SKM-1 (cell line): ENCODE measurements around the gene MLEC.

Experiments used
- DNase-seq: peaks from one replicate; lab custom pipeline; 2025; ENCODE audit not compliant: unreplicated experiment; lab: John Stamatoyannopoulos, UW

The MLEC gene

GRCh38 chr12:120739821-120740613 lies 53.1 kb downstream of the MLEC start:
- no peak for DNase-seq

GRCh38 chr12:120740871-120741270 lies 53.9 kb downstream of the MLEC start:
- no peak for DNase-seq

DNA sequence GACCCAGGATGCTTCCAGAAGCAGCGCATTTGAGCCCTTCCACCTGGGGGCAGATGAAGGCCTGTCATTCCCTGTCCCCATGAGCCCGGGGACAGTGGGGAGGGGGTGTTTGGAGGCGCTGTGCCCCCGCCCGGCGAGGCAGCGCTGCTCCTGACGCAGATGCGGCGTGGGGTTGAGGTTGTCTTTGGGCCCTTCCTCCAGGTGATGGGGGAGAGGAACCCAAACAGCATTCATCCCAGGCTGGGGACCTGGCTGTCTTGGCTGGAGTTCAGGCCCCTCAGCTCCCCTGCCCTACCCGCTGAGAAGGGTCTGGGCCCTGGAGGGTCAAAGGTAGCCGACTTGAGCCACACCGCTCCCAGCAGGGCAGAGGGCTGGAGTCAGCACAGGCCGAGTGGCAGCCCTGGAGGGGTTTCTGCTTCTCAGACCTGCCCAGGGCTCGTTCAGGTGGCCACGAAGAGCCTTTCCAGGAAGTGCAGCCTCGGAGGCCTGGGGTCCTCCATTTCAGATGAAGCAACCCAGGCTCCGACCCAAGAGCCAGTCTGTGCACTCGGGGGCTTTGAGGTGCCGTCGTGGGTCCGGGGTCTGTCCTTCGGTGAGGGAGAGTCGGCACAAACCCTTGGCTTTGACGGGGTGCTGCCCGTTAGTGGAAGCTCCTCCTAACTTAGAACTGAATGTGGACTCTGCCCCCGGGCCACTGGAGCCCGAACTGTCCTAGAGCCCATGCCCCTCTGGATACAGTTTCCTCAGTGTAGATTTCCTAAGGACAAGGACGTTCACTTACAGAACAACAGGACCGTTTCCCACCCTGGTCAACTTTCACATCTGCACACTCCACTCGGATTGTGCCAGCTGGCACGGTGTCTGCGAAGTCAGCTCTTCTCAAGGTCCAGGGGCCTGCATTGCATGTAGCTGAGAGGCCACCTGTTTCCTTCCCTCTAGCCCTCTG lies 54.8 kb downstream of the MLEC start:
- DNase-seq: no peak

DNA sequence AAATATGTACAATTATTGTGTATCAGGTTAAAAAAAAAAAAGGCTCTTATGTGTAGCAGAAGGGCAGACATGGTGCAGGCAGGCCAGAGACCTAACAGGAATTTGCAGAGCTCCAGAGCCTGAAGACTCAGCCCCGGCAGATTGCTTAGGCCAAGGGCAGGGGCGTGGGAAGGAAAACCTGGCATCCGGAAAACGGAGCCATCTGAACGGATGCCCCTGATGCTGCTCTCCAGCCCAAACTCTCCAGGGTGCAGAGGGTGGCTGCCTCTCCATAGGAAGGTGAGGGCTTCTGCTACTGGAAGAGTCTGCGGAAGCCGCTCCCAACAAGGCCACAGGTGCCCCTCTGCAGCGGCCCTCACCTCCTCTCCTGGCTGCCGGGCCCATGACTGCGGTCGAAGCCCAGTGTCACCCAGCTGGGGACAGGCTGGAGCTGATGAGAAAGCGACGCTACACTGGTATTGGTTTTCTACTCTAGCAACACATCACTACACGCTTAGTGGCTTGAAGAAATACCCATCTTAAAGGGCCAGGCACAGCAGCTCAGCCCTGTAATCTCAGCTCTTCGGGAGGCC lies 58.1 kb downstream of the MLEC start:
- DNase-seq: no peak

DNA sequence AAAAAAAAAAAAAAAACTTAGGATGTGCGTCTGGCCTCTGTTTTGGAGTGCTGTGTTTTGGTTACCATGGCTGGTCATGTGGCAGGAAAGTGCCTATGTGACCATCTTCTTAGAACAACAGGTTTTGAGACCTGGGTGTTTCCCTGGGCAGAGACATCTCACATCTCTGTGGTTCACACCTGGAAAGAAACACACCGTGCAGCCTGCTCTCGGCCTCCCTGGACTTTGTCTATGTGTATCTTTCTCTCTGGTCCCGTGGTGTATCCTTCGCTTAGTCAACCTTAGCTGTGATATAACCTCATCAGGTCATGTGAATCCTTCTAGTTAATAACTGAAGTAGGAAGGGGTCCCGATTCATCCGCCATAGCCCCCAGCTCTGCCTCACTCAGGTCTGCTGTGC lies 61.3 kb downstream of the MLEC start:
- no peak for DNase-seq

- DNase-seq: no peak
Measured at GRCh38 chr12:120749256-120749655, 62.3 kb downstream of the MLEC start.

DNA sequence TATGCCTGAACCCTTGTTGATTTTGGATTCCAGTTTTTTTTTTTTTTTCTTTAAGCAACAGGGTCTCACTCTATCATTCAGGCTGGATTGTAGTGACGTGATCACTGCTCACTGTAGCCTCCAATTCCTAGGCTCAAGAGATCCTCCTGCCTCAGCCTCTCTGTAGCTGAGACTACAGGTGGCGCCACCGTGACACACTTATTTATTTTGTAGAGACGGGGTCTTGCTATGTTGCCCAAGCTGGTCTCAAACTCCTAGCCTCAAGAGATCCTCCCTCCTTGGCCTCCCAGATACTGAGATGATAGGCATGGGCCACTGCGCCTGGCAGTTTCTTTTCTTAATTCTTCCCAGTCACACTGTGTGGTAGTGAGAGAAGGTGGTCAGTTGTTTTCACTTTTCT lies 63.9 kb downstream of the MLEC start:
- DNase-seq: no peak

GRCh38 chr12:120751389-120751788 lies 64.4 kb downstream of the MLEC start:
- DNase-seq: no peak
